GM19240 (cell line): ENCODE measurements around the gene COMMD7.
"Not testable (repeated sequence)": the region's sequence is repeated elsewhere in the genome, so short reads cannot be mapped to it uniquely, and the experiment has no call there.

Source experiments
- DNase-seq: peaks from one replicate; pipeline ENCODE4 v3.0.0; 2011; ENCODE audit warnings: low spot score; ENCODE audit not compliant: insufficient read length

The COMMD7 gene

GRCh38 chr20:32729334-32729733 lies 13.9 kb downstream of the COMMD7 start:
- not testable (repeated sequence) for DNase-seq

- DNase-seq: not testable (repeated sequence)
These were observed 14.8 kb downstream of the COMMD7 start for GRCh38 chr20:32728435-32728834.

- DNase-seq: no peak
These were observed 15.6 kb downstream of the COMMD7 start for GRCh38 chr20:32727683-32728082.

GRCh38 chr20:32718749-32719348 lies 24.4 kb downstream of the COMMD7 start:
- DNase-seq: no peak

GRCh38 chr20:32711346-32711745 lies 31.9 kb downstream of the COMMD7 start:
- no peak for DNase-seq

- no peak for DNase-seq
These were observed 33.6 kb downstream of the COMMD7 start for GRCh38 chr20:32709632-32710121.

GRCh38 chr20:32709029-32709631 lies 34.1 kb downstream of the COMMD7 start:
- DNase-seq: not testable (repeated sequence)

- no peak for DNase-seq
These were observed 35.3 kb downstream of the COMMD7 start for GRCh38 chr20:32707691-32708581.

GRCh38 chr20:32706486-32706885 lies 36.8 kb downstream of the COMMD7 start:
- DNase-seq: no peak

GRCh38 chr20:32702706-32703425 lies 40.4 kb downstream of the COMMD7 start:
- no peak for DNase-seq

GRCh38 chr20:32697608-32698007 lies 45.7 kb downstream of the COMMD7 start:
- no peak for DNase-seq

- no peak for DNase-seq
These were observed 48.2 kb downstream of the COMMD7 start for GRCh38 chr20:32695089-32695488.

GRCh38 chr20:32688966-32689365 lies 54.3 kb downstream of the COMMD7 start:
- DNase-seq: not testable (repeated sequence)

GRCh38 chr20:32687180-32687532 lies 56.1 kb downstream of the COMMD7 start:
- DNase-seq: no peak

GRCh38 chr20:32686530-32687179 lies 56.6 kb downstream of the COMMD7 start:
- no peak for DNase-seq

- DNase-seq: no peak
These were observed 57.4 kb downstream of the COMMD7 start for GRCh38 chr20:32685541-32686529.

- no peak for DNase-seq
These were observed 60.7 kb downstream of the COMMD7 start for GRCh38 chr20:32682508-32682987.

GRCh38 chr20:32681175-32682084 lies 61.8 kb downstream of the COMMD7 start:
- DNase-seq: no peak
